ENCODE data around the gene SF1. TPM values are rescaled to one million over a fixed set of nuclear protein-coding genes. Genes with fewer than 3 reads are reported as not detected.

The SF1 gene
- total and polyA plus RNA-seq, 9 of the 15 experiments (the other 6 are each of a cell fraction or from before 2014, with no cell fraction given) = 13.1 to 334 (median 111) TPM

DNA sequence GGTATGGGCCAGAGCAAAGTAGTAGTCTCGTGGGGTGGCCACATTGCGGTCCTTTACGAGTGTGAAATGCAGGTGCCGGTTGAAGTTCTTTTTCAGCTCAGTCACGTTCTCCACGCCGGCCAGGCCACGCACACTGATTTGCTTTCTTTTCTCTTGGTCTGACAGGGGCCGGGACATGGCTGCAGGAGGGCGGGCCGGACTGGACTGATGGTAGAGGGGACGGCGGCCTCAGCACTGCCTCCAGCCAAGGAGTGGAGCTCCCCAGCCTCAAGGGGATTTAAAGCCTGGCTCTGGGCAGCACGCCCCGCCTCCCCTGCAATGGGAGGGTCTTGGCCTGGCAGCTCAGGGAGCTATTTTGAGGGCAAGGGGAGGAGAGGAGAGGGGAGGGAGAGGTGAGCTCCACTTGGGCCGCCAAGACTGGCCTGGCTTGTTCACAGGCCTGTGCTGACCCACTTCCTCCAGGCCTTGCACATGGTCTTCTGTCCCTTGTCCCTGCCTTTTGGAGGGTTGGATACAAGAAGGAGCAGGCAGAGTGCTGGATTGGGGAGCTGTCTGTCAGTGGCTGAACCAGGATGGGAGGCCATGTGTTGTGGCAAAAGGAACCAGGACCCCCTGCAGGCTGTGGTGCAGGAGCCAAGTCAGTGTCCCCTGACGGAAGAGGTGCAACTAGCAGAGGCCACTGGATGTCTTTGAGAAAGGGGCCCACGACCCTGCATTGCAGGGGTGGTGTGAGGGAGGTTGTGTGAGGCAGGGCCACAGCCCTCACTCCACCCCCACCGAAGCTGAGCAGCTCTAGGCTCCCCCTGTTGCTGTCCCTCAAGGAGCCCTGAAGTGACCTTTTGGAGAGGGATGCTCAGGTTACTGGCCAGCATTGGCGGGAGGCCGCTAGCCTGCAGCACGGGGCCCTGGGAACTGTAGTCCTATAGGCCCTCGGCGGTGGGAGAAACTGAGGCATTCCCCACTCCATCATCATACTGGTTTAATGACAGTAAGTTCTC is 18.3 kb downstream of the SF1 start, which contains the start of gene PYGM (continued):
- TF ChIP-seq, protein P1, sequence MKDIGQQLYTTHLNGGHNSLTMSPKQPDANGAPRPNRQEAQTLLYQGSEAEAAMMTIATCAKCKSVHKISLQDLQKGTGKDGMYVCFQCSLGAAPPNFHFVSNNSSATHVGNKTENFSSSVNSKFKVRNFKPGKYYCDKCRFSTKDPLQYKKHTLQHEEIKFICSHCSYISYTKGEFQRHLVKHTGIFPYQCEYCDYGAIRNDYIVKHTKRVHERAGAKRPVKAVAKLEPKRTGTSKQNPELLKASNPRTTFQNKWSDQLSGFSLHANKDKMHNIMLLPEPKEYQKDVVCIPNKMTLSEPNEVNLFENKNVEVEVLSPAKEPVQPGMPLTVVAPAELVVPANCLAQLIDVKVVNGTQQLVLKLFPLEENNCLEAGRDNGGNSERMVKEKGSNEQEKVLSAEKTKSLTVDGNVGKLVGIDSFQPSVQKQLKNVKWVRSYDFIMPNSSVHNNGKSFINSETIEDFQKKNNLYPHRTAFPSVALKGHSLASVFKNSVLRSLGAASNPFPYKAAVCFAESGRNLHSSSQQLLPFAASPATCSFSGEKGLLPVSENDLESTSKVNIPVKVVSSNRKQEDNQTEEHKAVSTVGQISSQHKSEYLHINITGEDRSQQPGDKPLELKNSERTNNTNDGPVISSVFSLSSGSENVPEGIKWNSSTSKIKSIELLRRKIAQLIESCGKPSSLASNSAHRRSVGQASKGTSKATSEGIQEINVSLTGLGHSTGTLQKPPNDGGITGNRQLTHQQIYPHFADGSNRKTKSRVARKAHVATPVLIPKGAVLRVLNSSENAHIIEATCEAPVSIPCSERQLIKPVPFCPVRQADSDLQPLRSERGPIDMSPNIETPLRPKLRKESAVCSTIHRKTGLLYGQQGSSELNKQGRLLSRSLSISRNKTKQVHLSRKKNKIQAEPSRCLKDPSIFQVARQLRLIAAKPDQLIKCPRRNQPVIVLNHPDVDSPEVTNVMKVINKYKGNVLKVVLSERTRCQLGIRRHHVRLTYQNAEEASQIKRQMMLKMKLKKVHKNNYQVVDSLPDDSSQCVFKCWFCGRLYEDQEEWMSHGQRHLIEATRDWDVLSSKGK (CRISPR knock-in tag; IDR thresholded peaks at IDR 0.05) = no peak

DNA sequence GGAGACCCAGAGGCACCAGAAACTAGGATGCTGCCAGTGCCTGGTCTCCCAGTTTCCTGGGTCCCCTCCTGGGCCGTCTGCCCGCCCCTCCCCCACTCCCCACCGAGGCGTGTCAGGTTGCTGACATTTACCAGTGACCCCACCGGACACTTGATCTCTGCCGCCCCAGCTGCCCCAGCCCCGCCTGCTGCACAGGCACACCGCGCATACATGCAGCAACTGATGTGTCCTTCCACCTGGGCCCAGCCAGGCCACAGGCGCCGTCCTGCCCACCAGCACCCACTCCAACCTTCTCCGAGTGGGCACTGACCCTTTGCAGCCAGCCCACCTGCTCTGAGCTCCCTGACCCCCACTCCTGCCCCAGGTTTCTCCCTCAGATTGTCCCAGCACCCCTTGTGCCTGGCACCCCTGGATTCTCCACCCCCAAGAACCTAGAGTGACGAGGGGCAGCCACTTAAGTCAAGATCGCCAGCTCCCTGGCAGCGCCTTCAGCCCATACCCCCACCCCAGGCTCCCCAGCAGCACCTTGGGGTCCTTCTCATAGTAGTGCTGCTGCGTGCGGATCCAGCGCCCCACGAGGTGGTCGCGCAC is 19.1 kb downstream of the SF1 start:
- no peak overlapping the region for H3K27ac ChIP-seq (ENCODE audit: extremely low read depth, low read depth, low read length)
- H3K27me3 ChIP-seq (ENCODE audit: control insufficient read depth in 2 of 2, insufficient read depth in 2 of 2, low read length in 2 of 2) = no peaks in the 10 kb centered on the region
- no peak overlapping the region for H2AFZ ChIP-seq (ENCODE audit: low read depth, low read length)
- H3K4me2 ChIP-seq (ENCODE audit: insufficient read depth, low read length) = no peak overlapping the region
- no peak for FAIRE-seq
- H3K9me1 ChIP-seq (ENCODE audit: control insufficient read depth, insufficient read depth, low read length) = peaks cover 6% of the 10 kb centered on the region
- intact Hi-C loops (cut with micrococcal nuclease) = no loop called here
- DNase-seq (ENCODE audit: extremely low read depth in 1 of 4, low spot score in 3 of 4) = peak in 3 of 4 experiments; percentile 37 to 44 (median 42)
- H3K9ac ChIP-seq (ENCODE audit: insufficient read depth in 1 of 2, low read depth in 2 of 2, low read length in 2 of 2) = peak overlapping the region in 1 of 2 experiments; percentile 81; a peak in 2 of 4 replicates
- BruUV-seq (replicated peaks) = no TSS peak
- POLR2A ChIA-PET = interaction anchor here (0.7 to 7.9 kb wide), 6 partner anchors 9 to 741 kb away, joined by 3 to 168 read pairs (median 5); partner anchors contain the start of gene SF1
- in situ Hi-C loops (cut with MboI) = no loop called here
- ATAC-seq = no peak
- no peaks in the 10 kb centered on the region for H3K79me2 ChIP-seq (ENCODE audit: control insufficient read depth, insufficient read depth, low read length)
- peaks cover 16% of the 10 kb centered on the region for H4K20me1 ChIP-seq (replicated peaks; ENCODE audit: control insufficient read depth, insufficient read depth, low read length)
- H3K36me3 ChIP-seq (ENCODE audit: control insufficient read depth, insufficient read depth, low read length) = peaks cover 25% of the 10 kb centered on the region; the same call in 2 of the 3 replicates
- H3K9me3 ChIP-seq (replicated peaks; ENCODE audit: control insufficient read depth, insufficient read depth, low read depth, low read length) = no peaks in the 10 kb centered on the region
- 59% methylated on average over 19 of the region's 21 CpGs for WGBS (ENCODE audit: insufficient coverage, low coverage, missing lambda C conversion rate)
- peaks cover 24 to 73% of the 10 kb centered on the region in 2 experiments for H3K4me1 ChIP-seq (replicated peaks in 1 of 2; ENCODE audit: control insufficient read depth in 2 of 2, insufficient read depth in 2 of 2, low read length in 2 of 2)
- CTCF ChIA-PET (ENCODE audit: low intra/inter-chr PET ratio) = no interaction called here
- no peak overlapping the region for H3K4me3 ChIP-seq
- no peak for TF ChIP-seq HSF4 (CRISPR knock-in tag; IDR thresholded peaks at IDR 0.05; ENCODE audit: borderline replicate concordance)
- peak; percentile 67; the same call in 1 of the 2 replicates for TF ChIP-seq POLR2G (IDR thresholded peaks at IDR 0.05; ENCODE audit: low read depth, low read length)
- TF ChIP-seq CBFB (CRISPR knock-in tag; IDR thresholded peaks at IDR 0.05) = no peak
- TF ChIP-seq, protein P2, sequence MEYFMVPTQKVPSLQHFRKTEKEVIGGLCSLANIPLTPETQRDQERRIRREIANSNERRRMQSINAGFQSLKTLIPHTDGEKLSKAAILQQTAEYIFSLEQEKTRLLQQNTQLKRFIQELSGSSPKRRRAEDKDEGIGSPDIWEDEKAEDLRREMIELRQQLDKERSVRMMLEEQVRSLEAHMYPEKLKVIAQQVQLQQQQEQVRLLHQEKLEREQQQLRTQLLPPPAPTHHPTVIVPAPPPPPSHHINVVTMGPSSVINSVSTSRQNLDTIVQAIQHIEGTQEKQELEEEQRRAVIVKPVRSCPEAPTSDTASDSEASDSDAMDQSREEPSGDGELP (CRISPR knock-in tag; IDR thresholded peaks at IDR 0.05; ENCODE audit: borderline replicate concordance) = 0 out of 2 replicates have a peak, but pooled peaks have one; percentile 9
- TF ChIP-seq, protein P3, sequence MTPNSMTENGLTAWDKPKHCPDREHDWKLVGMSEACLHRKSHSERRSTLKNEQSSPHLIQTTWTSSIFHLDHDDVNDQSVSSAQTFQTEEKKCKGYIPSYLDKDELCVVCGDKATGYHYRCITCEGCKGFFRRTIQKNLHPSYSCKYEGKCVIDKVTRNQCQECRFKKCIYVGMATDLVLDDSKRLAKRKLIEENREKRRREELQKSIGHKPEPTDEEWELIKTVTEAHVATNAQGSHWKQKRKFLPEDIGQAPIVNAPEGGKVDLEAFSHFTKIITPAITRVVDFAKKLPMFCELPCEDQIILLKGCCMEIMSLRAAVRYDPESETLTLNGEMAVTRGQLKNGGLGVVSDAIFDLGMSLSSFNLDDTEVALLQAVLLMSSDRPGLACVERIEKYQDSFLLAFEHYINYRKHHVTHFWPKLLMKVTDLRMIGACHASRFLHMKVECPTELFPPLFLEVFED (CRISPR knock-in tag; conservative IDR thresholded peaks at IDR 0.05) = no peak
- no peak for TF ChIP-seq ZNF695 (CRISPR knock-in tag; IDR thresholded peaks at IDR 0.05)
- no peak for TF ChIP-seq ETV1 (tag; conservative IDR thresholded peaks at IDR 0.05; ENCODE audit: low read depth)
- TF ChIP-seq, protein P4, sequence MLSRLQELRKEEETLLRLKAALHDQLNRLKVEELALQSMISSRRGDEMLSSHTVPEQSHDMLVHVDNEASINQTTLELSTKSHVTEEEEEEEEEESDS (CRISPR knock-in tag; IDR thresholded peaks at IDR 0.05) = no peak
- TF ChIP-seq ZKSCAN8 (CRISPR knock-in tag; IDR thresholded peaks at IDR 0.05) = no peak

Measured in K562 (cell line).